SK-N-SH (cell line): ENCODE measurements around the gene SNRNP35. TPM values are rescaled to one million over a fixed set of nuclear protein-coding genes. Genes with fewer than 3 reads are reported as not detected.

Experiments
- CTCF ChIA-PET: fragments of 300-600, 350-600 bp; formaldehyde crosslinking; extraction: SDS; loops from one replicate; lab custom pipeline; 2021; lab: Yijun Ruan, JAX
- POLR2A ChIA-PET: fragments of 350-600 bp; sonication (Branson Sonifier 250); formaldehyde crosslinking; extraction: SDS; loops from one replicate; lab custom pipeline; 2020; ENCODE audit warnings: antibody characterized with exemption, inconsistent platforms; lab: Yijun Ruan, JAX
- DNase-seq: peaks from one replicate; pipeline ENCODE4 v3.0.0; 2012
- H2AFZ ChIP-seq: fragments of 200-600 bp; sonication (generic); 2 replicates; pipeline ENCODE4 v1.8.1; 2016; ENCODE audit warnings: antibody characterized with exemption, mild to moderate bottlenecking, low read depth
- H3F3A ChIP-seq: fragments of 200-600 bp; sonication (generic); replicated peaks from 2 replicates; pipeline ENCODE3; 2016; ENCODE audit warnings: antibody characterized with exemption, mild to moderate bottlenecking; ENCODE audit not compliant: insufficient read depth
- H3K27ac ChIP-seq, 2 experiments: fragments of 200-500 bp in 1 of 2; fragments of 200-600 bp in 1 of 2; sonication (Bioruptor generic) in 1 of 2; sonication (generic), shearing (Covaris generic) in 1 of 2; 2 replicates each; pipeline versions ENCODE4 v1.5.1 to v1.6.1; 2014 to 2016; ENCODE audit warnings: low read depth in 2 of 2, inconsistent platforms in 1 of 2, low read length in 1 of 2, mild to moderate bottlenecking in 1 of 2, mixed read lengths in 1 of 2
- H3K27me3 ChIP-seq: fragments of 200-600 bp; sonication (generic), shearing (Covaris generic); 2 replicates; pipeline ENCODE4 v1.6.1; 2016; ENCODE audit warnings: mixed run types; ENCODE audit not compliant: insufficient read depth
- H3K36me3 ChIP-seq, 2 experiments: fragments of 200-500 bp in 1 of 2; fragments of 200-600 bp in 1 of 2; sonication (Bioruptor generic) in 1 of 2; sonication (generic) in 1 of 2; replicated peaks in 1 of 2; 2 replicates each; pipeline versions ENCODE3 to v1.5.1; 2014 to 2016; ENCODE audit warnings: low read length in 1 of 2, mild to moderate bottlenecking in 1 of 2; ENCODE audit not compliant: insufficient read depth in 2 of 2, control insufficient read depth in 1 of 2
- H3K4me1 ChIP-seq, 2 experiments: fragments of 200-500 bp in 1 of 2; fragments of 200-600 bp in 1 of 2; sonication (Bioruptor generic) in 1 of 2; sonication (generic), shearing (Covaris generic) in 1 of 2; 2 replicates each; pipeline versions ENCODE4 v1.5.1 to v1.6.1; 2014 to 2016; ENCODE audit warnings: low read depth in 1 of 2, low read length in 1 of 2, mixed run types in 1 of 2; ENCODE audit not compliant: insufficient read depth in 2 of 2, control insufficient read depth in 1 of 2
- H3K4me2 ChIP-seq: fragments of 200-600 bp; sonication (generic), shearing (Covaris generic); 2 replicates; pipeline ENCODE4 v1.6.1; 2017; ENCODE audit warnings: mixed run types
- H3K4me3 ChIP-seq, 2 experiments: fragments of 200-500 bp in 1 of 2; fragments of 200-600 bp in 1 of 2; sonication (Bioruptor generic) in 1 of 2; sonication (generic), shearing (Covaris generic) in 1 of 2; 2 replicates each; pipeline versions ENCODE4 v1.5.1 to v1.8.1; 2014 to 2016; ENCODE audit warnings: low read depth in 2 of 2, inconsistent platforms in 1 of 2, low read length in 1 of 2, mild to moderate bottlenecking in 1 of 2, mixed read lengths in 1 of 2, moderate library complexity in 1 of 2
- H3K79me2 ChIP-seq: fragments of 200-600 bp; sonication (generic); 2 replicates; pipeline ENCODE4 v1.8.1; 2017; ENCODE audit warnings: mild to moderate bottlenecking; ENCODE audit not compliant: insufficient read depth
- H3K9ac ChIP-seq: fragments of 200-600 bp; sonication (generic); 2 replicates; pipeline ENCODE4 v1.6.1; 2017; ENCODE audit warnings: mixed run types
- H3K9me2 ChIP-seq: fragments of 200-600 bp; sonication (generic); 2 replicates; pipeline ENCODE4 v1.6.1; 2017; ENCODE audit warnings: mixed run types
- H3K9me3 ChIP-seq: fragments of 200-600 bp; sonication (generic); 2 replicates; pipeline ENCODE4 v1.6.1; 2017; ENCODE audit warnings: mixed run types, mild to moderate bottlenecking, moderate library complexity
- H4K20me1 ChIP-seq: fragments of 200-600 bp; sonication (generic); 2 replicates; pipeline ENCODE4 v1.6.1; 2017; ENCODE audit warnings: mild to moderate bottlenecking, mixed run types; ENCODE audit not compliant: insufficient read depth
- EP300 ChIP-seq, 2 experiments: IDR thresholded peaks; 2 replicates each; pipeline versions ENCODE4 v1.4.0 to v1.6.1; 2012; ENCODE audit warnings: borderline replicate concordance in 1 of 2, low read depth in 1 of 2, low read length in 1 of 2
- EZH2phosphoT487 ChIP-seq: fragments of 200-600 bp; sonication (generic); IDR thresholded peaks from 2 replicates; pipeline ENCODE4 v1.6.1; 2017; ENCODE audit warnings: low read depth, mixed run types, mild to moderate bottlenecking, antibody characterized with exemption, moderate library complexity, borderline replicate concordance
- FOXJ3 ChIP-seq: sonication (generic); formaldehyde crosslinking; IDR thresholded peaks from 2 replicates; pipeline ENCODE4 v1.5.1; 2020; ENCODE audit warnings: mild to moderate bottlenecking, missing genetic modification reagents
- FOXM1 ChIP-seq: IDR thresholded peaks from 2 replicates; pipeline ENCODE4 v1.4.0; 2012; ENCODE audit warnings: low read depth, mild to moderate bottlenecking
- GATA2 ChIP-seq: sonication (generic); formaldehyde crosslinking; IDR thresholded peaks from 2 replicates; pipeline ENCODE4 v1.5.0; 2020; ENCODE audit warnings: mild to moderate bottlenecking, missing genetic modification reagents
- MEF2A ChIP-seq: IDR thresholded peaks from 2 replicates; pipeline ENCODE4 v1.4.0; 2012; ENCODE audit warnings: low read depth, borderline replicate concordance
- POLR2AphosphoS5 ChIP-seq: IDR thresholded peaks from 2 replicates; pipeline ENCODE4 v1.6.1; 2012; ENCODE audit warnings: low read depth, low read length
- RFX5 ChIP-seq: IDR thresholded peaks from 2 replicates; pipeline ENCODE4 v1.6.1; 2012; ENCODE audit warnings: mild to moderate bottlenecking, improper control_type of control experiment, low read length
- SIN3A ChIP-seq: IDR thresholded peaks from 2 replicates; pipeline ENCODE4 v1.6.1; 2012; ENCODE audit warnings: low read depth, mild to moderate bottlenecking, low read length, moderate library complexity, borderline replicate concordance
- SMC3 ChIP-seq: IDR thresholded peaks from 2 replicates; pipeline ENCODE4 v1.6.1; 2012; ENCODE audit warnings: low read depth, low read length, improper control_type of control experiment
- TAF1 ChIP-seq: IDR thresholded peaks from 2 replicates; pipeline ENCODE4 v1.6.1; 2012; ENCODE audit warnings: low read depth, mild to moderate bottlenecking, low read length, moderate library complexity, borderline replicate concordance
- TEAD4 ChIP-seq: IDR thresholded peaks from 2 replicates; pipeline ENCODE4 v1.4.0; 2012; ENCODE audit warnings: mild to moderate bottlenecking, borderline replicate concordance; ENCODE audit not compliant: insufficient read depth
- USF1 ChIP-seq: IDR thresholded peaks from 2 replicates; pipeline ENCODE4 v1.4.0; 2012; ENCODE audit warnings: low read depth, borderline replicate concordance
- YY1 ChIP-seq: IDR thresholded peaks from 2 replicates; pipeline ENCODE4 v1.4.0; 2012; ENCODE audit warnings: low read depth, mild to moderate bottlenecking
- WGBS: methylation state at CpG from one replicate; pipeline ENCODE4 v1.1.6; 2017; ENCODE audit warnings: low lambda C conversion rate; 5-methylcytosine and 5-hydroxymethylcytosine counted together
- polyA plus RNA-seq, 3 experiments: library from polyadenylated mRNA; depleted of rRNA; stranded (reverse); fragments of >200 nt; gene quantifications; 2 replicates each; pipeline ENCODE4 v1.2.3, GENCODE V29; 2012
- TF ChIP-seq, protein P1 (sequence below): IDR thresholded peaks from 2 replicates; pipeline ENCODE4; 2012

Gene SNRNP35
- polyA plus RNA-seq, 1 of the 3 experiments (the other 2 are of a cell fraction): 13.1 TPM

- Histone ChIP-seq H3K27me3 (no peaks in the 10 kb centered on the region), H3K9me3 (no peaks in the 10 kb centered on the region), H3K79me2 (0 out of 2 replicates have a peak, but pooled peaks cover 11% of the 10 kb centered on the region), H3K4me2 (no peak overlapping the region), H2AFZ (no peak overlapping the region), H3K9ac (no peak overlapping the region), H3K36me3 (peaks cover 20 to 42% of the 10 kb centered on the region in 2 experiments), H3K27ac (no peak overlapping the region; a peak in 1 of 4 replicates), H4K20me1 (no peaks in the 10 kb centered on the region), H3K4me3 (no peak overlapping the region), H3F3A (peaks cover 11% of the 10 kb centered on the region), H3K4me1 (peaks cover 0 to 6% of the 10 kb centered on the region in 2 experiments; a peak in 2 of 4 replicates)
- ChIA-PET CTCF (no interaction called here), POLR2A (no interaction called here)
- WGBS: 92% methylated on average over 13 of the region's 13 CpGs
- TF ChIP-seq FOXM1 (no peak), TEAD4 (no peak), RFX5 (no peak), POLR2AphosphoS5 (no peak), SMC3 (no peak), SIN3A (no peak), GATA2 (no peak)
- TF ChIP-seq, all 33 proteins: peak for 0
- no peak for DNase-seq
- H3K9me2 ChIP-seq: no peaks in the 10 kb centered on the region
Observed at GRCh38 chr12:123474485-123475245, 16.7 kb downstream of the SNRNP35 start.

DNA sequence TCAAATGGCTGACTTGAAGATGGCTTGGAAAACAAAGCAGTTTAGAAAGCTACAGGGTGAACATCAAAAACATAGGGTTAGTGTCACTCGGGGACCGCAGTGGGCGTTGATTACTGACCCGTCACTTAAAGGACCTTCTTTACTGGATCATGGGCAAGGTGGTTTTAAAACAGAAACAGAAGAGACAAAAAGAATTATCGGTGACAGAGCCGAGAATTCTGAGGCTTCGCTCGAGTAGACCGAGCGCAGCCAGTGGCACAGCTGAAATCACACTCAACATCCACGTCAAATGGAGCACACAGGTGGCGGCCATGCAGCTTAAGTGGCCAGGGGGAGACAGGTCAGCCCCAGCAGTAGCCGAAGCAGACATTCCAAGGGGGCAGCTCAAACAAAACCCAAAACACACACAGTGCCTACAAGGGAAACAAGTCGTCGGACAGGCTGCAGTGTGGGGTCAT, 17.3 kb downstream of the SNRNP35 start:
- no peak for DNase-seq
- H3F3A ChIP-seq: peaks cover 12% of the 10 kb centered on the region
- peaks cover 22 to 39% of the 10 kb centered on the region in 2 experiments for H3K36me3 ChIP-seq
- no peaks in the 10 kb centered on the region for H3K27me3 ChIP-seq
- WGBS: 96% methylated on average over 14 of the region's 15 CpGs
- no peak overlapping the region for H3K27ac ChIP-seq
- TF ChIP-seq TAF1 (no peak), USF1 (no peak), FOXJ3 (CRISPR knock-in tag) (no peak), YY1 (no peak), EP300 (IDR thresholded peaks at IDR 0.05; ENCODE audit: borderline replicate concordance in 1 of 2, low read depth in 1 of 2, low read length in 1 of 2) (no peak), SMC3 (no peak), MEF2A (no peak), EZH2phosphoT487 (no peak)
- TF ChIP-seq, protein P1, sequence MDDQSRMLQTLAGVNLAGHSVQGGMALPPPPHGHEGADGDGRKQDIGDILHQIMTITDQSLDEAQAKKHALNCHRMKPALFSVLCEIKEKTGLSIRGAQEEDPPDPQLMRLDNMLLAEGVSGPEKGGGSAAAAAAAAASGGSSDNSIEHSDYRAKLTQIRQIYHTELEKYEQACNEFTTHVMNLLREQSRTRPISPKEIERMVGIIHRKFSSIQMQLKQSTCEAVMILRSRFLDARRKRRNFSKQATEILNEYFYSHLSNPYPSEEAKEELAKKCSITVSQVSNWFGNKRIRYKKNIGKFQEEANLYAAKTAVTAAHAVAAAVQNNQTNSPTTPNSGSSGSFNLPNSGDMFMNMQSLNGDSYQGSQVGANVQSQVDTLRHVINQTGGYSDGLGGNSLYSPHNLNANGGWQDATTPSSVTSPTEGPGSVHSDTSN: no peak
- H3K79me2 ChIP-seq: 0 out of 2 replicates have a peak, but pooled peaks cover 11% of the 10 kb centered on the region
- no peak overlapping the region for H3K9ac ChIP-seq
- H3K4me3 ChIP-seq: no peak overlapping the region
- H2AFZ ChIP-seq: no peak overlapping the region
- no peaks in the 10 kb centered on the region for H3K9me3 ChIP-seq
- H3K4me2 ChIP-seq: no peak overlapping the region
- H3K9me2 ChIP-seq: no peaks in the 10 kb centered on the region
- H4K20me1 ChIP-seq: no peaks in the 10 kb centered on the region
- POLR2A ChIA-PET: no interaction called here
- CTCF ChIA-PET: no interaction called here
- peaks cover 0 to 6% of the 10 kb centered on the region in 2 experiments; a peak in 2 of 4 replicates for H3K4me1 ChIP-seq
